Measurements from ENCODE around the gene DIPK1B.

DNA sequence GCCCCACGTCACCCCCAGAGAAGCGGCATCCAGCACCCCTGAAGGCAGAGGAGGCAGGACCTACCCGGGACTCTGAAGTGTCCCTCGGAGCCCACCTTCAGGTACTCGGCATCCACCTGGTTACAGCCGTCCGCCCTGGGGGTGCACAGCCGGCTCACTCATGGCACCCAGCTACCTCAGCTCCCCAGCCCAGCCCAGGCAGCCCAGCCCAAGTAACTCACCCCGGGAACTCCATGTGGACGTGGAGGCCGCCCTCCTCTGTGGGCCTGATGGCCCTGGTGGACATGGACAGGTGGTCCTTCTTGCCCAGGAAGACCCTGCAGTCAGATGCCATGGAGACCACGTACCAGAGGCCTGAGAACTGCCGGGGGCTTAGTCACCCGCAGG is 51.3 kb downstream of the DIPK1B start:
- TF ChIP-seq CTCF (conservative IDR thresholded peaks at IDR 0.05; ENCODE audit: low read depth in 2 of 2) (no peak), POLR2AphosphoS5 (IDR thresholded peaks at IDR 0.05; ENCODE audit: low read depth) (no peak), CREB1 (CRISPR knock-in tag; IDR thresholded peaks at IDR 0.05; ENCODE audit: low read depth) (no peak), EZH2phosphoT487 (IDR thresholded peaks at IDR 0.05; ENCODE audit: unreplicated experiment) (no peak), ETS1 (IDR thresholded peaks at IDR 0.05) (no peak), JUNB (IDR thresholded peaks at IDR 0.05; ENCODE audit: unreplicated experiment) (no peak), EZH2 (IDR thresholded peaks at IDR 0.05; ENCODE audit: low read depth, unreplicated experiment) (no peak), REST (IDR thresholded peaks at IDR 0.05; ENCODE audit: unreplicated experiment) (no peak), ZNF114 (CRISPR knock-in tag; IDR thresholded peaks at IDR 0.05) (no peak), STAT1 (IDR thresholded peaks at IDR 0.05; ENCODE audit: unreplicated experiment) (no peak)

Data from GM23338 (cell line).